Measurements from ENCODE around the gene SCP2.

The SCP2 gene

DNA sequence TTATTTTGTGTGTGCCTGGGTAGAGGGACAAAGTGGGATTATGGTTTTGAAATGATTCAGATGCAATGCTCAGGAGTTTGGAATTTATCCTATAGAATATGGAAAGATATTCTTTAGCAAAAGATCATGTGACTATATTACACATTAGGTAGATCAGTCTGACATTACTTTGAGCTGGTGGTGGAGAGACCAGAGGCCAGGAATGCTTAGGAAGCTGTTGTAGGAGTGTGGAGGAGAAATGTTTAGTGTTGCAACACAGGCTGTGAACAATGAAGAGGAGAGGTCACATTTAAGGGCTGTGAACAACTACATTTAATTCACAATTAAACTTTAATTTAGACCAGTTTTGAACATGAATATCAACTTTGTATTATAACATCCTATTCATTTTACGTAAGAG lies 89.6 kb downstream of the SCP2 start:
- no peaks in the 10 kb centered on the region for H3K27me3 ChIP-seq (replicated peaks; ENCODE audit: control insufficient read depth, insufficient read depth, low read length)
- peaks cover 10% of the 10 kb centered on the region for H3K36me3 ChIP-seq (ENCODE audit: control insufficient read depth, insufficient read depth, low read length, severe bottlenecking)
- peak overlapping the region; percentile 88 for H3K9ac ChIP-seq (ENCODE audit: low read length)
- no peaks in the 10 kb centered on the region for H3K9me3 ChIP-seq (ENCODE audit: control insufficient read depth, low read length)
- peak; percentile 57 for DNase-seq (ENCODE audit: low read depth)
- peaks cover 28% of the 10 kb centered on the region for H3K4me1 ChIP-seq (ENCODE audit: control insufficient read depth, insufficient read depth, low read length)
- H3K4me3 ChIP-seq (ENCODE audit: low read length), result peak overlapping the region; percentile 94

DNA sequence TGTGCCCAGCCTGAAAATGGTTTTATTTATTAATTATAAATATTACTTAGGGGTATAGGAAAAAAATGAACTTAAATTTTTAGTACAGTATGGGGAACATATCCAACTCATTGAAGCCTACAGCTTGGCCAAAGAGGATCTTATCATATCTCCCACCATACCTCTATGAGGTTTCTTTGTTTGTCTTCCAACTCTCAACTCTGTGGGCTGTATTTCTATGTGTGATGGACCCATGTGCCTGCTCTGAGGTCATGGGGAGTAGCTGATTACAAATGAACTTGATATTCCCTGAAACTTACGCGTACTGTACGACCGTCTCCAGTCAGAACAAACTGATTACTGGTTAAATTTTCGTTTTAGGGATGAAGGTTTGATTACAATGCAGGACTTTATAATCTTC lies 93.5 kb downstream of the SCP2 start:
- Histone ChIP-seq H3K9ac (ENCODE audit: low read length) (no peak overlapping the region), H3K27me3 (replicated peaks; ENCODE audit: control insufficient read depth, insufficient read depth, low read length) (no peaks in the 10 kb centered on the region), H3K36me3 (ENCODE audit: control insufficient read depth, insufficient read depth, low read length, severe bottlenecking) (peaks cover 10% of the 10 kb centered on the region), H3K4me1 (ENCODE audit: control insufficient read depth, insufficient read depth, low read length) (peaks cover 39% of the 10 kb centered on the region), H3K9me3 (ENCODE audit: control insufficient read depth, low read length) (no peaks in the 10 kb centered on the region), H3K4me3 (ENCODE audit: low read length) (no peak overlapping the region)
- DNase-seq (ENCODE audit: low read depth), result no peak

DNA sequence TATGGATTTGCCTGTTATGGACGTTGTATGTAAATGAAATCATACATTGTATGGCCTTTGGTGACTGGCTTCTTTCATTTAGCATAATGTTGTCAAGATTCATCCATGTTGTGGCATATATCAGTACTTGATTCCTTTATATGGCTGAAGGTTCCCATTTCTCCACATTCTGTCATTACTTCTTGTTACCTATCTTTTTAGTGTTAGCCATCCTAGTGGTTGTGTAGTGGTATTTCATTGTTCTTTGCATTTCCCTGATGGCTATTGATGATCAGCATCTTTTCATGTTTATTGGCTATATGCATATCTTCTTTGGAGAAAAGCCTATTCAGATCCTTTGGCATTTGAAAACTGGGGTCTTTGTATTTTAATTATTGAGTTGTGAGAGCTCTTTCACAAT lies 95.1 kb downstream of the SCP2 start:
- no peak overlapping the region for H3K9ac ChIP-seq (ENCODE audit: low read length)
- no peaks in the 10 kb centered on the region for H3K27me3 ChIP-seq (replicated peaks; ENCODE audit: control insufficient read depth, insufficient read depth, low read length)
- no peaks in the 10 kb centered on the region for H3K9me3 ChIP-seq (ENCODE audit: control insufficient read depth, low read length)
- peaks cover 10% of the 10 kb centered on the region for H3K36me3 ChIP-seq (ENCODE audit: control insufficient read depth, insufficient read depth, low read length, severe bottlenecking)
- no peak overlapping the region for H3K4me3 ChIP-seq (ENCODE audit: low read length)
- no peak for DNase-seq (ENCODE audit: low read depth)
- H3K4me1 ChIP-seq (ENCODE audit: control insufficient read depth, insufficient read depth, low read length), result peaks cover 39% of the 10 kb centered on the region

DNA sequence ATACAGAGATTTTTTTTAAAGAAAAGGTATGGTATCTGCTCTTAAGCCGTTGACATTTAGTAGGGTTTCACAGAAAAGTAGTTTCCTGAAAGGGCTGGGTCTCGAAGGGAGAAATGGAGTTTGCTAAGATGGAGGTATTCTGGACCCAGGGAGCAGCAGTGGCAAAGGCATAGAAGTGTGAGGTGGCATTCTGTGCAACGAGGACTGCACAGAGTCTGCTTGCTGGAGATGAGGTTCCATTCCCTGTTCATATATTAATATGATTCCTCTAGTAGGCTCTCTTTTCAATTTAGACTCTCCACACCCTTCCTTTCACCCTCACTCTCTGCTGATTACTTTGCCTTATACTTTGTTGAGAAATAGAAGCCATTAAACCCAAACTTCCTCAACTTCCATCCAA lies 96.5 kb downstream of the SCP2 start:
- DNase-seq (ENCODE audit: low read depth), result no peak
- H3K9ac ChIP-seq (ENCODE audit: low read length), result no peak overlapping the region

DNA sequence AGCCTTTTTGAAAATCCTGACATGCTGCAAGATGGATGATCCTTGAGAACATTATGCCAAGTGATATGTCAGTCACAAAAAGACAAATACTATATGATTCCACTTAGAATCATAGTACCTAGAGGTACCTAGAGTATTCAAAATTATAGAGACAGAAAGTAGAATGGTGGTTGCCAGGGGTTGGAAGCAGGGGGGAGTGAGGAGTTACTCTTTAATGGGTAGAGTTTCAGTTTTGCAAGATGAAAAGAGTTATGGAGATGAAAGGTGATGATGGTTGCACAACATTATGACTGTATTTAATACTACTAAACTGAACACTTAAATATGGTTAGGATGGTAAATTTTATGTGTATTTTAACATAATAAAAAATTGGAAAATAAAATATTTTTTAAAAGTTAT lies 97.0 kb downstream of the SCP2 start:
- H3K27me3 ChIP-seq (replicated peaks; ENCODE audit: control insufficient read depth, insufficient read depth, low read length), result no peaks in the 10 kb centered on the region
- no peak overlapping the region for H3K4me3 ChIP-seq (ENCODE audit: low read length)
- H3K9ac ChIP-seq (ENCODE audit: low read length), result no peak overlapping the region
- no peaks in the 10 kb centered on the region for H3K9me3 ChIP-seq (ENCODE audit: control insufficient read depth, low read length)
- H3K4me1 ChIP-seq (ENCODE audit: control insufficient read depth, insufficient read depth, low read length), result peaks cover 33% of the 10 kb centered on the region
- no peak for DNase-seq (ENCODE audit: low read depth)
- H3K36me3 ChIP-seq (ENCODE audit: control insufficient read depth, insufficient read depth, low read length, severe bottlenecking), result peaks cover 13% of the 10 kb centered on the region

More for the DNA sequence above, 96.5 kb downstream of the SCP2 start:
- peaks cover 33% of the 10 kb centered on the region for H3K4me1 ChIP-seq (ENCODE audit: control insufficient read depth, insufficient read depth, low read length)
- H3K36me3 ChIP-seq (ENCODE audit: control insufficient read depth, insufficient read depth, low read length, severe bottlenecking), result peaks cover 9% of the 10 kb centered on the region
- no peak overlapping the region for H3K4me3 ChIP-seq (ENCODE audit: low read length)
- no peaks in the 10 kb centered on the region for H3K27me3 ChIP-seq (replicated peaks; ENCODE audit: control insufficient read depth, insufficient read depth, low read length)
- no peaks in the 10 kb centered on the region for H3K9me3 ChIP-seq (ENCODE audit: control insufficient read depth, low read length)

DNA sequence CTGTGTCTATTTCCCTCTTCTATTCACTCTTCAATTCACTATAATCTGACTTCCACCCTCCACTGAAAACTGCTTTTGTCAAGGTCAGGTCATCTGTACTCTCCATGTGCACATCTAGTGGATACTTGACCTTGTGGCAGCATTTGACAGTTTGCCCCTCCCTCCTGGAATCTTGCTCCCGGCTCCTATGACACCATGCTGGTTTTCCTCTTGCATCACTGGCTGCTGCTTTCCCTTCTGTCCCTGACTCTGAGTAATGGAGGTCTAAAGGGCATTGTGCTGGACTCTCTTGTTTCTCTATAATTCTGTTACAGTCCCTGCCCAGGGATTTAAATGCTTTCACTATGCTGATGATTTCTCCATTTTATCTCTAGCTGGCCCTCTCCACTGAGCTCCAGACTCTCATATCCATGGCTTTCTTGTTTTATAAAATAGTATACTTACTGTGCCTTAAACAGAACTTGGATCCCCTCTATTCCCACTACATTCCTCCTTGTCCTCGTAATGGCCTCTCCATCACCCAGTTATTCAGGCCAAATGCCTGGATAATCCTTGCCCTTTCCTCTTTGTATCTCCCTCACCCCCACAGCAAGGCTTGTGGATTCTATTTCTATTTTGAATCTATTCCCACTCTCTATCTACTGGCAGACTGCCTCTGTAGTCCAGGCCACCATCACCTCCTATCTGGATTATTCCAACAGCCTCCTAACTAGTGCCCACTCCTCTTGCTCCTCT lies 98.1 kb downstream of the SCP2 start:
- Histone ChIP-seq H3K36me3 (ENCODE audit: control insufficient read depth, insufficient read depth, low read length, severe bottlenecking) (peaks cover 18% of the 10 kb centered on the region), H3K27me3 (replicated peaks; ENCODE audit: control insufficient read depth, insufficient read depth, low read length) (no peaks in the 10 kb centered on the region), H3K9ac (ENCODE audit: low read length) (peak overlapping the region; percentile 71), H3K4me1 (ENCODE audit: control insufficient read depth, insufficient read depth, low read length) (peaks cover 33% of the 10 kb centered on the region), H3K4me3 (ENCODE audit: low read length) (peak overlapping the region; percentile 65), H3K9me3 (ENCODE audit: control insufficient read depth, low read length) (no peaks in the 10 kb centered on the region)
- DNase-seq (ENCODE audit: low read depth), result peak; percentile 90

DNA sequence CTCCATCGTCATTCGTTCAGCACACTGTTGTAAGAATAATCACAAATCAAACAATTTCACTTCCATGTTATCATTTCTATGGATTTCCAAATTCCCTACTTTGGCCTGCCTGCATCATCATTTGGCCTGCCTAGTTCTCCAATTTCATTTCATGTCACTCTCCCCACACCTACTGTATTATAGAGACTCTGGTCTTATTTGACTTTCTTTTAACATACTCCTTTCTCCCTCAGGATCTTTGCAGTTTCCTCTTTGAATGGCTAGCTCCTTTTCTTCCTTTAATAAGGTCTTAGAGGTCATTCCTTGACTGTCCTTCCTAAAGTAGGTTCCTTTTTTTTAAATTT lies 98.7 kb downstream of the SCP2 start:
- no peaks in the 10 kb centered on the region for H3K27me3 ChIP-seq (replicated peaks; ENCODE audit: control insufficient read depth, insufficient read depth, low read length)
- H3K4me3 ChIP-seq (ENCODE audit: low read length), result peak overlapping the region; percentile 65
- peaks cover 20% of the 10 kb centered on the region for H3K36me3 ChIP-seq (ENCODE audit: control insufficient read depth, insufficient read depth, low read length, severe bottlenecking)
- peaks cover 34% of the 10 kb centered on the region for H3K4me1 ChIP-seq (ENCODE audit: control insufficient read depth, insufficient read depth, low read length)
- peak; percentile 12 for DNase-seq (ENCODE audit: low read depth)
- H3K9me3 ChIP-seq (ENCODE audit: control insufficient read depth, low read length), result no peaks in the 10 kb centered on the region
- peak overlapping the region; percentile 71 for H3K9ac ChIP-seq (ENCODE audit: low read length)

DNA sequence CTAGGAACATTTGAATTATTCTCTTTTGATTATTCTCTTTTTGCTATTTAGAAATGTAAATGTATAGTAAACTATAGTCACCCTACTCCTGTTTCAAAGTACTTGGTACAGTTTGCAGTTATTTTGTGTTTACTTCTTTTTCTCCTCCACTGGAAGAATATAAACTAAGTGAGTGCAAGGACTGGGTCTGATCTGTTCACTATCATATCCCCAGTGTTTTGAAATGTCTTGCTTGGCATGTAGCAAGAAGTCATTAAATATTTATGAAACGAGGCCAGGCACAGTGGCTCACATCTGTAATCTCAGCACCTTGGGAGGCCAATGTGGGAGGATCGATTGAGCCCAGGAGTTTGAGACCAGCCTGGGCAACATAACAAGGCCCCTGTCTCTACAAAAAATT lies 99.2 kb downstream of the SCP2 start:
- DNase-seq (ENCODE audit: low read depth), result no peak
- no peaks in the 10 kb centered on the region for H3K9me3 ChIP-seq (ENCODE audit: control insufficient read depth, low read length)
- H3K4me3 ChIP-seq (ENCODE audit: low read length), result peak overlapping the region; percentile 65
- H3K9ac ChIP-seq (ENCODE audit: low read length), result peak overlapping the region; percentile 42
- peaks cover 20% of the 10 kb centered on the region for H3K36me3 ChIP-seq (ENCODE audit: control insufficient read depth, insufficient read depth, low read length, severe bottlenecking)
- H3K27me3 ChIP-seq (replicated peaks; ENCODE audit: control insufficient read depth, insufficient read depth, low read length), result no peaks in the 10 kb centered on the region
- peaks cover 39% of the 10 kb centered on the region for H3K4me1 ChIP-seq (ENCODE audit: control insufficient read depth, insufficient read depth, low read length)

DNA sequence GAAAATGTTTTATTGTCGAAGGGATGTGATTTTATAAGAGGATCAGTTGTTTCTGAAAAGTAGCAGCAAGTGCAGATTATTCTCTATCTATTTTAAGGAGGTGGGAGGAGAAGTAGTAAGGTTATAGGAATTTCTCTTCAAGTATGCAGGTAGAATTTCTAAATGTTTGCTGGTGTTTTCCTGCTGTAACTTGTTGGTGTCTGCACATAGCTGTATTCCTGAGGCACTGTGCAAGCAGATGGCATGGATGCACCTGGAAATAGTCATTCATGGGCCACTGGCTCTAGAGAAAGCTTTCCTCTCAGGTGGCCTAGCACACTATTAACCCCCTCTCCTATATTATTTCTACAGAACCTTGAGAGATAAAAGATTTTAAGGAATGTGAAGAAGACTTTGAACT lies 104.7 kb downstream of the SCP2 start:
- Histone ChIP-seq H3K4me3 (ENCODE audit: low read length) (peak overlapping the region; percentile 9), H3K36me3 (ENCODE audit: control insufficient read depth, insufficient read depth, low read length, severe bottlenecking) (peaks cover 28% of the 10 kb centered on the region), H3K4me1 (ENCODE audit: control insufficient read depth, insufficient read depth, low read length) (peaks cover 22% of the 10 kb centered on the region), H3K27me3 (replicated peaks; ENCODE audit: control insufficient read depth, insufficient read depth, low read length) (no peaks in the 10 kb centered on the region), H3K9me3 (ENCODE audit: control insufficient read depth, low read length) (no peaks in the 10 kb centered on the region), H3K9ac (ENCODE audit: low read length) (peak overlapping the region; percentile 39)
- no peak for DNase-seq (ENCODE audit: low read depth)

DNA sequence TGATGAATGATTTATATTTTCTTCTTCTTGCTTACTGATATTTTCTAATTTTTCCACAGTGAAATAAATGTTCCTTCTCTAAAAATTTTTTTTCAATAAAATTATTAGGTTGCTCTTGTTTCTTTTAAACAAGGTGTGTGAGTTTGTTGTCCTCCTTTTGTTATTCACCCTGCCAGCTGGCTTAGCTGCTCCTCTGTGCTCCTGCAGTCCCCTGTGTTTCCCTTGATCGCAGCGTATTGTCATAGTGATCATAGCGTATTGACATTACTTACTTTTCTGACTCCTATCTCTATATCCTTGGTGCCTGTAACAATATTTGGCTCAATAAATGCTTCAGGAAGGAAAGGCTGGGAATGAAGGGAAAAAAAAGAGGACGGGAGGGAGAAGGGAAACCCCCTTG lies 110.1 kb downstream of the SCP2 start:
- Histone ChIP-seq H3K27me3 (replicated peaks; ENCODE audit: control insufficient read depth, insufficient read depth, low read length) (no peaks in the 10 kb centered on the region), H3K9ac (ENCODE audit: low read length) (no peak overlapping the region), H3K4me3 (ENCODE audit: low read length) (no peak overlapping the region), H3K9me3 (ENCODE audit: control insufficient read depth, low read length) (no peaks in the 10 kb centered on the region), H3K36me3 (ENCODE audit: control insufficient read depth, insufficient read depth, low read length, severe bottlenecking) (peaks cover 26% of the 10 kb centered on the region), H3K4me1 (ENCODE audit: control insufficient read depth, insufficient read depth, low read length) (peaks cover 40% of the 10 kb centered on the region)
- no peak for DNase-seq (ENCODE audit: low read depth)

DNA sequence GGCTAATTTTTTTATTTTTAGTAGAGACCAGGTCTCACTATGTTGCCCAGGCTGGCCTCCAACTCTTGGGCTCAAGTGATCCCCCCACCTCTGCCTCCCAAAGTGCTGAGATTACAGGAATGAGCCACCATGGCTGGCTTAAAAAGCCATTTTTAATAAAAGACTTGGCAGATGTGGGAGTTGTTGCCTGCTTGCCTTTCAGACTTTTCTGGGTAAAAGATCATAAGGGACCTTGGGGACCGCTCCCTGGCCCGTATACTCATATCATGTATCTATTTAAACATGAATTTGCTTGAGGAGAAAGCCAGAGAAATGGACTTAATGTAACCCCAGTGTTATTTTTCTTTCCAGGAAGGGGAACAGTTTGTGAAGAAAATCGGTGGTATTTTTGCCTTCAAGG lies 111.5 kb downstream of the SCP2 start:
- peaks cover 51% of the 10 kb centered on the region for H3K4me1 ChIP-seq (ENCODE audit: control insufficient read depth, insufficient read depth, low read length)
- peaks cover 21% of the 10 kb centered on the region for H3K36me3 ChIP-seq (ENCODE audit: control insufficient read depth, insufficient read depth, low read length, severe bottlenecking)
- no peak for DNase-seq (ENCODE audit: low read depth)
- peak overlapping the region; percentile 31 for H3K4me3 ChIP-seq (ENCODE audit: low read length)
- H3K27me3 ChIP-seq (replicated peaks; ENCODE audit: control insufficient read depth, insufficient read depth, low read length), result no peaks in the 10 kb centered on the region
- peak overlapping the region; percentile 55 for H3K9ac ChIP-seq (ENCODE audit: low read length)
- H3K9me3 ChIP-seq (ENCODE audit: control insufficient read depth, low read length), result no peaks in the 10 kb centered on the region

DNA sequence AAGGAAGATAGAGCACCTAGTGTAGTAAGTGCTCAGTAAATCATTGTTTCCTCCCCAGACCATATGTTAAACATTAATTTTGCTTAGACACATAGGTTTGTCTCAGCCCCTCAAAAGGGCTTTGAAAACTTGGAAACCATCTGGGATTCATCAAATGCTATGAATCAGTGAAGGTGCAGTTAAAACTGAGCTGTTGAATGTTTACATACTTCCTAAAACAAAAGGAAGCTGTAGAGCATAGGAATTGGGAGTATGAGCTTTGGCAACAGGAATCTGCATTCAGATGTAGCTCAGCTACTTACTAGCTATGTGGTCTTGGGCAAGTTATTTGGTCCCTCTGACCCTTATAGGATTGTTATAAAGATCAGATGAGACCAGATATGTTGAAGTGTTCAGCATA lies 116.2 kb downstream of the SCP2 start:
- peak; percentile 86 for DNase-seq (ENCODE audit: low read depth)
- Histone ChIP-seq H3K27me3 (replicated peaks; ENCODE audit: control insufficient read depth, insufficient read depth, low read length) (no peaks in the 10 kb centered on the region), H3K9ac (ENCODE audit: low read length) (no peak overlapping the region), H3K4me3 (ENCODE audit: low read length) (no peak overlapping the region), H3K4me1 (ENCODE audit: control insufficient read depth, insufficient read depth, low read length) (peaks cover 57% of the 10 kb centered on the region), H3K9me3 (ENCODE audit: control insufficient read depth, low read length) (no peaks in the 10 kb centered on the region), H3K36me3 (ENCODE audit: control insufficient read depth, insufficient read depth, low read length, severe bottlenecking) (peaks cover 35% of the 10 kb centered on the region)

All from adipocyte (in vitro differentiated cells).